GM18505 (cell line): ENCODE measurements around the gene ADCY4.

Experiments used
- ATAC-seq: cut with Tn5 transposase; IDR thresholded peaks from one replicate; pipeline ENCODE4 v1.9.1; 2021; ENCODE audit not compliant: unreplicated experiment
- POLR2A ChIP-seq: IDR thresholded peaks from 4 replicates; pipeline ENCODE4 v1.6.1; 2011; ENCODE audit warnings: borderline replicate concordance; ENCODE audit not compliant: insufficient read depth, insufficient read length; ENCODE audit errors: extremely low read depth

The ADCY4 gene

DNA sequence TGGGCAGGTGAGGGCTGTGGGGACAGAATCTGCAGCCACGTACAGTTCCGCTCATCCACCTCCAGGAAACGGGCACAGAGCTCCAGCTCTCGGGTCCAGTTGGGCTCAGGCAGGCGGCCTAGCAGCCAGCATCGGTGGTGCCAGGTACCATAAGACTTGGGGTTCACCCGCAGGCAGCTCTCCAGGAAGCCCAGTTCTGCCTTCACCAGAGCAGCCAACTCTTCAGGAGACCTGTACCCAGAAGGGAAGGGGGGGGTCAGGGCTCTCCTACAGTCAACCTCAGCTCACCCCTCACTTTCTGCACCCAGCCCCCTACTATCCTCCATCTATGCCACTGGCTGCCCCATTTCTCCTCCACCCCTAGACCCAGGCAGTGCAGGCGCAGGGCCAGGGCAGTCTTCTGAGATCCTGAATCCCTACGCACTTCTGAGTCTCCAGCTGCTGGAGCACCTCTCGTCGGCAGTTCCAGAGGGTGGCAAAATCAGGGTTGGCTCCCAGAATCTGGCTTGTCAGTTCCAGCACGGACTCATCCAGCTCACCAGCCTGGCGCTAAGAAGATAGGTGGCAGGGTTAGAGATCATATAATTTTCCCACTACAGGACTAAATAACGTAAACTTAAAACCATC is 64.8 kb downstream of the ADCY4 start:
- no peak for TF ChIP-seq POLR2A
- ATAC-seq: no peak

DNA sequence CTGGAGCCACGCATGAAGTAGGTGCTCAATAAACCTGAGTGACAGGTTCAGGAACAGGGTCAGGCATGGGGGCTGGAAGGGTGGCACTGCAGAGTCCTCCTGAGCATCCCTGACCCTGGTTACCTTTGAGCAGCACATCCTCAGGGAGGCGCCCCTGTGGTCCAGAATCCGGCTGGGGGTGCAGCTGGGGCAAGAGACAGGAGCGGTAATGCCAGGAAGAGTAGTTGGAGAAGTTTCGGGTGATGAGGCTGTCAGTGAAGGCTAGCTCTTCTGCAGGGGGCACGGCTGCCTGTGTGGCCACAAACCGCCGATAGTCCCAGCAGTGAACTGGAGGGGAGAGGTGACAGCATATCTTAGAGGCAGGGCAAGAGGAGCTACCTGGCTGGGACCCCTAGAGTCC is 65.5 kb downstream of the ADCY4 start:
- no peak for ATAC-seq
- no peak for TF ChIP-seq POLR2A
